ENCODE results near the gene PIP4K2C. TPM values are rescaled to one million over a fixed set of nuclear protein-coding genes. Genes with fewer than 3 reads are reported as not detected.
A peak's percentile ranks its signal among the peaks of the same experiment; 100 is the strongest.

Gene PIP4K2C
- total RNA-seq, 1 donor = 10.0 TPM

DNA sequence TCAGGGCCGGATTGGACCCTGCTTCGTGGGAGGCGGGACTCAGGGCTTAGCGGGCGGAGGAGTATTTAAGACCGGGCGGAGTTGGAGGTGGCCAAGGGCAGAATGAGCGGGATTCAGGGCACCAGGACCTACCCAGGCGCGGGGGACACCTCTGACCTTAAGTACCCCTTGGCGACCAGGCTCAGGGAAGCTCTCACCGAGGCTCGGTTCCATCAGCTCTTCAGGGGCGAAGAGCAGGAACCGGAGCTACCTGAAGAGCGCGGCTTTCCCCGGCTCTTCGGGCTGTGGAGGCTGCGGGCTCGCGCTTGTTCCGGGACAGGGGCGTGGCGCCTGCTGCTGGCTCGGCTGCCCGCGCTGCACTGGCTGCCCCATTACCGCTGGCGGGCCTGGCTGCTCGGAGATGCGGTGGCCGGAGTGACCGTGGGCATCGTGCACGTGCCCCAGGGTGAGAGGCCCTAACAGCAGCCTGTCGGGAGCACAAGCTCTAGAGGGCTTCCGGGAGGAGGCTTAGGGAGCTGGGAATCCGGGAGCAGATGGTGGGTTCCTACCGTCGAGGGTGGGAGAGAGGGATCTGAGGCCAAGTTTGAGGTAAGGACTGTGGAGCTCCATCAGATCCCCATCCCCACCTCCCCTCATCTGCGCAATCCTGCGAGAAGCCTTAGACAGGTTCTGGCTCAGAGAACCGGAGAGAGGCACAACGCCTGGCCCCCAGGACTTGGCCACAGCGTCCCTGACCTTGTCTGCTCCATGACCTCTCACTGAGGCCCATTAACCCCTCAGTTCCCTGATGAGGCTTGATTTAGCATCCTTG lies 28.6 kb downstream of the PIP4K2C start:
- no peak for DNase-seq (ENCODE audit: low read depth in 2 of 3, low spot score in 2 of 3)

DNA sequence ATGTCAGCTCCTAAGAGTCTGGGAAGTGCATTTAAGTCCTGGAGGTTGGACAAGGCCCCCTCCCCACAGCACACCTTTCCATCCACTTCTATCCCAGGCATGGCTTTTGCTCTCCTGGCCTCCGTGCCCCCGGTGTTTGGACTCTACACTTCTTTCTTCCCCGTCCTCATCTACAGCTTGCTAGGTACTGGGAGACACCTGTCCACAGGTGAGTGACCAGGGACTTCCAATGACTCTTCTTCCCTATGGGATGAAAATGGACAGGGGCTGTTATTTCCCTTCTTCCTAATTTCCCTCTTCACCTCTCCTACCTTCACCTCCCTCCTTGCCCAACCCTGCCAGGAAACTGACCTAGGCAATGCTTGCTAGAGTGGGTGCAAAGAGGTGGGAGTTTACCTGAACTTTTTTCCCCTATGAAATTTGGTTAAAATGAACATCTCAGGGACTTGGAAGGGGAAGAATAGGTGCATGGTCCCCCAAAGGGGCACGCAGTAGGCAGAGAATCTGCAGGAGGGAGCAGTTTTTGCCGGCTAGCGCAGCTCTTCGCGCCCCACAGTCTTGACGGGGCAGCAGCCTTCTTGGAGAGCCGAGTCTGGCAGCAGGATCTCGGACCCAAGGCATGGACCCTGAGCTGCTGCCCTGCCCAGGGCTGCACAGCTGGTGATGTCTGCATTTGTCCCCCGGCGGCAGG lies 29.4 kb downstream of the PIP4K2C start:
- DNase-seq (ENCODE audit: low read depth in 2 of 3, low spot score in 2 of 3) = no peak

DNA sequence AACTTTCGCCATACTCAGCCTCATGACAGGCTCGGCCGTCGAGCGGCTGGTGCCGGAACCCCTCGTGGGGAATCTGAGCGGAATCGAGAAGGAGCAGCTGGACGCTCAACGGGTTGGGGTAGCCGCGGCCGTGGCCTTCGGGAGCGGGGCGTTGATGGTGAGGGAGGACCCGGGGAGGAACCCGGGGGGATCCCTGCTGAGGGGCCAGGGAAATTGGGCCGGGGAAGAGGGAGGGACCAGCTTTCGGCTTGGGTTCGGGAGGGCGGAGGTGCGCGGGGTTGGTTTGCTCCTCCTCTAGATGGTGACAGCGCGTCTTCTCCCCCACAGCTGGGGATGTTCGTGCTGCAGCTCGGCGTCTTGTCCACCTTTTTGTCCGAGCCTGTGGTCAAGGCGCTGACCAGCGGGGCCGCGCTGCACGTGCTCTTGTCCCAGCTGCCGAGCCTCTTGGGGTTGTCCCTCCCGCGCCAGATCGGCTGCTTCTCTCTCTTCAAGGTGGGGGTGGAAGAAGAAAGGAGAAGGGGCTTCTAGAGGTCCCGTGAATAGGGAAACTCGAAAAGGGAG lies 30.0 kb downstream of the PIP4K2C start:
- no peak for DNase-seq (ENCODE audit: low read depth in 2 of 3, low spot score in 2 of 3)

GRCh38 chr12:57621497-57622292 lies 30.7 kb downstream of the PIP4K2C start:
- DNase-seq (ENCODE audit: low read depth in 2 of 3, low spot score in 2 of 3) = peak in 1 of 3 donors; percentile 51

- DNase-seq (ENCODE audit: low read depth in 2 of 3, low spot score in 2 of 3) = no peak
Observed at GRCh38 chr12:57622293-57623245, 31.6 kb downstream of the PIP4K2C start.

DNA sequence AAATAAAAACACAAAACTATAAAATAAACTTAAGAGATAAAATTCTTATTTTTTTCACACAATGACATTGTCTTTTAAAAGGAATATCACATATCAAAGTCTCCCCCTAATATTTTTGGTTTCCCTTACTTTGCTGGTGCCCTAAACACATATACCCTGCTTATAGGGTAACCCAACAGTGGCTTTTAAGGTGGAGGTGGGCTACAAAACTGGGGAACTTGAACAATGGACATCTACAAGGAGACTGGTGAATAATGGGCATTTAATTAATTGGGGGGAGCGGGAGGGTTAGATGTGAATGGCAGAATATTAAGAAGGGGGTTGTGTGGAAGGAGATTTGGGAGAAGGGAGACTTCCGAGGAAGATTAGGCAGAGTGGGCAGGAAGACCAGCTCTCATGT lies 32.4 kb downstream of the PIP4K2C start:
- DNase-seq (ENCODE audit: low read depth in 2 of 3, low spot score in 2 of 3) = no peak

- DNase-seq (ENCODE audit: low read depth in 2 of 3, low spot score in 2 of 3) = no peak
Observed at GRCh38 chr12:57623811-57624390, 32.9 kb downstream of the PIP4K2C start.

DNA sequence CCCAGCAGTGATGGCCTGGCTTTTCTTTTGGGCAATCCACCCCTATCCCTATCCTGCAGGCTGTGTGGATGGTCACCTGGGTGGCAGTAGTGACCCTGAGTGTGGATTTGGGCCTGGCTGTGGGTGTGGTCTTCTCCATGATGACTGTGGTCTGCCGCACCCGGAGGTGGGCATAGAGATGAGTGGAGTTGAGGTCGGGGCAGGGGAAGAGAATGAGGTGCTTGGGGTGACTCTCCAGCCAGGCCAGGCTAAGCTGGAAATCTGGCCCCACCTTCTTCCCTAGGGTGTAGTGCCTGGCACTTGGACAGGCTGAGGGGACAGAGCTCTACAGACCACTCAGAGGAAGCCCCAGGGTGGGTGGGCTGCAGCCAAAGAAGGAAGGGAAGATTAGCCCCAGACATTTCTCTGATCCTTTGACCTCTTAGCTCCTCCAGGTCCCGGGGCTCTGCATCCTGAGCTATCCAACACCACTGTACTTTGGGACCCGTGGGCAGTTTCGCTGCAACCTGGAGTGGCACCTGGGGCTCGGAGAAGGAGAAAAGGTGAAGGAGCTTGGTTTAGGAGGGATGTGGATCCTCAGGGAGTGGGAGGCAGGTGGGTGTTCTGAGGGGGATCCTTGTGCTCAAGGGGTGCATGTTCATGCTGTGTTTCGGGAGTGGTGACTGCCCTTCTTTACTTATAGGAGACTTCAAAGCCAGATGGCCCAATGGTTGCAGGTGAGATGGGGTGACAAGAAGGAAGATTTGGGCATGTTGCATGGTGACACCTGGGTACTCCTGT lies 33.6 kb downstream of the PIP4K2C start:
- no peak for DNase-seq (ENCODE audit: low read depth in 2 of 3, low spot score in 2 of 3)

DNA sequence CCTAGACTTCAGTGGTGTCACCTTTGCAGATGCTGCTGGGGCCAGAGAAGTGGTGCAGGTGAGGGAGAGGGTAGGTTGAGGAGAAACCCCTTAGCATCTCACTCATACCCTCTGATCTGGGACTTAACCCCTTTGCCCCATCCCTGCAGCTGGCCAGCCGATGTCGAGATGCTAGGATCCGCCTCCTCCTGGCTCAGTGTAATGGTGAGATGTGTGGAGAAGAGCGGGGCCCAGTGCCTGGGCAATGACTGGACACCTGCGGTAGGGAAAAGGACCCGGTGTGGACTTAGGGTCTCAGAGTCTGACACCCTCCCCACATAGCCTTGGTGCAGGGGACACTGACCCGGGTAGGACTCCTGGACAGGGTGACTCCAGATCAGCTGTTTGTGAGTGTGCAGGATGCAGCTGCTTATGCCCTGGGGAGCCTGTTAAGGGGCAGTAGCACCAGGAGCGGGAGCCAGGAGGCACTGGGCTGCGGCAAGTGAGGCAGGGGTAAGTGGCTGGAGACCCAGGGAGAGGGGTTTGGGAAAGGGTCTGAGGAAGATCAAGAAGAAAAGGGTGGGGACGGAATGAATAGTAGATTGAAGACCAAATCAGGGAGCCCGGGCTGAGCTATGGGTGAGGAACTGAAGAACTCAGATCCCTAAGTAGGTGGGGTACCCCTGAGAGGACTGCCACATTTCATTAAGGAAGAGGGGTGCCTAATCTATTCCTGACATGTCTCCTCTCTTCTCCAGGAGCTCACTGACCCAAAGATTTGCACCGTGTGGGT lies 34.5 kb downstream of the PIP4K2C start:
- DNase-seq (ENCODE audit: low read depth in 2 of 3, low spot score in 2 of 3) = no peak

GRCh38 chr12:57626111-57626920 lies 35.3 kb downstream of the PIP4K2C start:
- DNase-seq (ENCODE audit: low read depth in 2 of 3, low spot score in 2 of 3) = no peak

GRCh38 chr12:57626921-57627445 lies 36.0 kb downstream of the PIP4K2C start:
- DNase-seq (ENCODE audit: low read depth in 2 of 3, low spot score in 2 of 3) = no peak

- DNase-seq (ENCODE audit: low read depth in 2 of 3, low spot score in 2 of 3) = peak in 1 of 3 donors; percentile 48
Observed at GRCh38 chr12:57627501-57628279, 36.7 kb downstream of the PIP4K2C start.

DNA sequence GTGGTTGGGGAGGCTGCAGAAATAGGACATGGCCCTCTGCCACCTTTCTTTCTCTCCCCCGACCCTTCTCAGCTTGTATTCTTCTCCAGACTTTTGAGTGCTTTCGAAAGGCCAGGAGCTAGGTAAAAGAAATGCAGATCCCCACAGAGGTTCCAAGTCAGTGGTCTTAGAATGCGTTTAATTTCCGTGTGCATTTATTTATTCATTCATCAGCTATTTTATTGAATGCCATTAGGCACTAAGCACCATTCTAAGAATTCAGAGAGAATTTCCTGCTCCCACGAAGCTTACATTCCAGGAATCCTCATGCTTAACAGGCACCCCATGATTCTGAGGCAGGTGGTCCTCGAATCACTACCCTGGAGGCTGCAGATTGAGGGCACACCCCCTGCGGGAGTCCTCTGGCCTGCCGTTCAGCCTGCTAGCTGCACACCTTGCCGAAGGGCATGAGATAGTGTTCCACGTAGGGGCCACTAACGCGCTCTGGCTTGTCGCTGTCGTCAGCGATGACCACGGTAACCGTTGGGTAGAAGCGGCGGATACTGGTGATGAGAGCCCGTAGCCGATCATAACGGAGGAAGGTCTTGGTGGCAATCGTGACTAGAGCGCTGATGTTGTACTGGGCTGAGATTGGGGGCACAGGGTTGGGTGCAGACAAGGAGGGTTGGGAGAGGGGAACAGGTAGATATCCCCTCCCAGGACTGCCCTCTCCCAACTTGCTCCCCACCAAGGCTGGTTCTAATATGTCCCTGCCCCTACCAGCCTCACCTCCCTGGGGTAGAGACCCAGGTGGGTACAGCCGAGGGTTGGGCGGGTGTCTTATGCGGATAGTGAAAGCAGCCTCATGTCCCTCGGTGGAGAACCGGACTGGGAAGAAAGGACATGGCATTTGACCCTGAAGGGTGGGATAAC lies 37.5 kb downstream of the PIP4K2C start:
- no peak for DNase-seq (ENCODE audit: low read depth in 2 of 3, low spot score in 2 of 3)

DNA sequence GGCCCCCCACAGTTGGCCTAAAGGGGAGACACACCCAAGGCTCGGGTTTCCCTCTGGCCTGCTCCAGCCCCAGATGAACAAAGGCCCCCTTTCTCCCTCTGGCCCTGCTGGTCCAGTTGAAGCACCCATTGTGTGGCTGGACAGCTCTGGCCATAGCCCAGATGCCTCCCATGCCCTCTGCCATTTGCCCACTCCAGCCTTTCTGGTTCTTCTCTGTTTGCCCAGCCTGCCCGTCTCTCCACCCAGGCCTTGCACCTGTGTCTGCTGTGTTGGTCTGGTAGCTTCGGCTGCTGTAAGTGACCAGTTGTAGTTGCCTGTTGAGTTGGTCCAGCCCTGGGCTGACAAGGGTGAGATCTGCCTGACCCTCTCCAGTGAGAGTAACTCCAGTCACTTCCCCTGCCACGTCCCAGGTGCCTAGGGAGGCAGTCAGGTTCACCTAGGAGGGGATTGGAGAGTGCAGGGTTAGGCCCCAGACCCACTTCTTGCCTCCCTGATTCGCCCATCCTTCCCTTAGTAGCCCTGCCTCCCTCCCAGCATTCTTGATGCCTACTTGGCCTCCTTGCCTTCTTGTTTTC lies 39.0 kb downstream of the PIP4K2C start:
- no peak for DNase-seq (ENCODE audit: low read depth in 2 of 3, low spot score in 2 of 3)
